SK-N-SH (cell line): Measurements from ENCODE around the gene ARHGEF39. TPM values are rescaled to one million over a fixed set of nuclear protein-coding genes. Genes with fewer than 3 reads are reported as not detected.

Source experiments
- CTCF ChIA-PET: fragments of 300-600, 350-600 bp; formaldehyde crosslinking; extraction: SDS; loops from one replicate; lab custom pipeline; 2021; lab: Yijun Ruan, JAX
- POLR2A ChIA-PET: fragments of 350-600 bp; sonication (Branson Sonifier 250); formaldehyde crosslinking; extraction: SDS; loops from one replicate; lab custom pipeline; 2020; ENCODE audit warnings: antibody characterized with exemption, inconsistent platforms; lab: Yijun Ruan, JAX
- DNase-seq: peaks from one replicate; pipeline ENCODE4 v3.0.0; 2012
- H2AFZ ChIP-seq: fragments of 200-600 bp; sonication (generic); 2 replicates; pipeline ENCODE4 v1.8.1; 2016; ENCODE audit warnings: antibody characterized with exemption, mild to moderate bottlenecking, low read depth
- H3F3A ChIP-seq: fragments of 200-600 bp; sonication (generic); replicated peaks from 2 replicates; pipeline ENCODE3; 2016; ENCODE audit warnings: antibody characterized with exemption, mild to moderate bottlenecking; ENCODE audit not compliant: insufficient read depth
- H3K27ac ChIP-seq, 2 experiments: fragments of 200-500 bp in 1 of 2; fragments of 200-600 bp in 1 of 2; sonication (Bioruptor generic) in 1 of 2; sonication (generic), shearing (Covaris generic) in 1 of 2; 2 replicates each; pipeline versions ENCODE4 v1.5.1 to v1.6.1; 2014 to 2016; ENCODE audit warnings: low read depth in 2 of 2, inconsistent platforms in 1 of 2, low read length in 1 of 2, mild to moderate bottlenecking in 1 of 2, mixed read lengths in 1 of 2
- H3K27me3 ChIP-seq: fragments of 200-600 bp; sonication (generic), shearing (Covaris generic); 2 replicates; pipeline ENCODE4 v1.6.1; 2016; ENCODE audit warnings: mixed run types; ENCODE audit not compliant: insufficient read depth
- H3K36me3 ChIP-seq, 2 experiments: fragments of 200-500 bp in 1 of 2; fragments of 200-600 bp in 1 of 2; sonication (Bioruptor generic) in 1 of 2; sonication (generic) in 1 of 2; replicated peaks in 1 of 2; 2 replicates each; pipeline versions ENCODE3 to v1.5.1; 2014 to 2016; ENCODE audit warnings: low read length in 1 of 2, mild to moderate bottlenecking in 1 of 2; ENCODE audit not compliant: insufficient read depth in 2 of 2, control insufficient read depth in 1 of 2
- H3K4me1 ChIP-seq, 2 experiments: fragments of 200-500 bp in 1 of 2; fragments of 200-600 bp in 1 of 2; sonication (Bioruptor generic) in 1 of 2; sonication (generic), shearing (Covaris generic) in 1 of 2; 2 replicates each; pipeline versions ENCODE4 v1.5.1 to v1.6.1; 2014 to 2016; ENCODE audit warnings: low read depth in 1 of 2, low read length in 1 of 2, mixed run types in 1 of 2; ENCODE audit not compliant: insufficient read depth in 2 of 2, control insufficient read depth in 1 of 2
- H3K4me2 ChIP-seq: fragments of 200-600 bp; sonication (generic), shearing (Covaris generic); 2 replicates; pipeline ENCODE4 v1.6.1; 2017; ENCODE audit warnings: mixed run types
- H3K4me3 ChIP-seq, 2 experiments: fragments of 200-500 bp in 1 of 2; fragments of 200-600 bp in 1 of 2; sonication (Bioruptor generic) in 1 of 2; sonication (generic), shearing (Covaris generic) in 1 of 2; 2 replicates each; pipeline versions ENCODE4 v1.5.1 to v1.8.1; 2014 to 2016; ENCODE audit warnings: low read depth in 2 of 2, inconsistent platforms in 1 of 2, low read length in 1 of 2, mild to moderate bottlenecking in 1 of 2, mixed read lengths in 1 of 2, moderate library complexity in 1 of 2
- H3K79me2 ChIP-seq: fragments of 200-600 bp; sonication (generic); 2 replicates; pipeline ENCODE4 v1.8.1; 2017; ENCODE audit warnings: mild to moderate bottlenecking; ENCODE audit not compliant: insufficient read depth
- H3K9ac ChIP-seq: fragments of 200-600 bp; sonication (generic); 2 replicates; pipeline ENCODE4 v1.6.1; 2017; ENCODE audit warnings: mixed run types
- H3K9me2 ChIP-seq: fragments of 200-600 bp; sonication (generic); 2 replicates; pipeline ENCODE4 v1.6.1; 2017; ENCODE audit warnings: mixed run types
- H3K9me3 ChIP-seq: fragments of 200-600 bp; sonication (generic); 2 replicates; pipeline ENCODE4 v1.6.1; 2017; ENCODE audit warnings: mixed run types, mild to moderate bottlenecking, moderate library complexity
- H4K20me1 ChIP-seq: fragments of 200-600 bp; sonication (generic); 2 replicates; pipeline ENCODE4 v1.6.1; 2017; ENCODE audit warnings: mild to moderate bottlenecking, mixed run types; ENCODE audit not compliant: insufficient read depth
- EP300 ChIP-seq, 2 experiments: IDR thresholded peaks; 2 replicates each; pipeline versions ENCODE4 v1.4.0 to v1.6.1; 2012; ENCODE audit warnings: borderline replicate concordance in 1 of 2, low read depth in 1 of 2, low read length in 1 of 2
- FOSL2 ChIP-seq: IDR thresholded peaks from 2 replicates; pipeline ENCODE4 v1.4.0; 2012; ENCODE audit warnings: low read depth, mild to moderate bottlenecking, moderate library complexity, borderline replicate concordance
- FOXM1 ChIP-seq: IDR thresholded peaks from 2 replicates; pipeline ENCODE4 v1.4.0; 2012; ENCODE audit warnings: low read depth, mild to moderate bottlenecking
- GATA2 ChIP-seq: sonication (generic); formaldehyde crosslinking; IDR thresholded peaks from 2 replicates; pipeline ENCODE4 v1.5.0; 2020; ENCODE audit warnings: mild to moderate bottlenecking, missing genetic modification reagents
- NFIC ChIP-seq: IDR thresholded peaks from 2 replicates; pipeline ENCODE4 v1.4.0; 2012; ENCODE audit warnings: borderline replicate concordance
- NRF1 ChIP-seq: IDR thresholded peaks from 2 replicates; pipeline ENCODE4 v1.6.1; 2012; ENCODE audit warnings: low read depth, mild to moderate bottlenecking, low read length
- POLR2AphosphoS5 ChIP-seq: IDR thresholded peaks from 2 replicates; pipeline ENCODE4 v1.6.1; 2012; ENCODE audit warnings: low read depth, low read length
- RAD21 ChIP-seq: IDR thresholded peaks from 2 replicates; pipeline ENCODE4 v1.6.1; 2012; ENCODE audit warnings: mild to moderate bottlenecking, low read length
- RFX5 ChIP-seq: IDR thresholded peaks from 2 replicates; pipeline ENCODE4 v1.6.1; 2012; ENCODE audit warnings: mild to moderate bottlenecking, improper control_type of control experiment, low read length
- RXRA ChIP-seq: IDR thresholded peaks from 2 replicates; pipeline ENCODE4 v1.4.0; 2012; ENCODE audit warnings: low read depth, mild to moderate bottlenecking, borderline replicate concordance
- SIN3A ChIP-seq: IDR thresholded peaks from 2 replicates; pipeline ENCODE4 v1.6.1; 2012; ENCODE audit warnings: low read depth, mild to moderate bottlenecking, low read length, moderate library complexity, borderline replicate concordance
- SMC3 ChIP-seq: IDR thresholded peaks from 2 replicates; pipeline ENCODE4 v1.6.1; 2012; ENCODE audit warnings: low read depth, low read length, improper control_type of control experiment
- TCF12 ChIP-seq: IDR thresholded peaks from 2 replicates; pipeline ENCODE4 v1.4.0; 2012
- TEAD4 ChIP-seq: IDR thresholded peaks from 2 replicates; pipeline ENCODE4 v1.4.0; 2012; ENCODE audit warnings: mild to moderate bottlenecking, borderline replicate concordance; ENCODE audit not compliant: insufficient read depth
- WGBS: methylation state at CpG from one replicate; pipeline ENCODE4 v1.1.6; 2017; ENCODE audit warnings: low lambda C conversion rate; 5-methylcytosine and 5-hydroxymethylcytosine counted together
- polyA plus RNA-seq, 3 experiments: library from polyadenylated mRNA; depleted of rRNA; stranded (reverse); fragments of >200 nt; gene quantifications; 2 replicates each; pipeline ENCODE4 v1.2.3, GENCODE V29; 2012
- TF ChIP-seq, protein P1 (sequence below): IDR thresholded peaks from 2 replicates; pipeline ENCODE4 v1.4.0; 2012; ENCODE audit warnings: low read depth
- TF ChIP-seq, protein P2 (sequence below): fragments of 150-350 bp; IDR thresholded peaks from 2 replicates; pipeline ENCODE4 v1.6.1; 2017; ENCODE audit warnings: antibody characterized with exemption, low read length, low read depth, borderline replicate concordance
- TF ChIP-seq, protein P3 (sequence below): IDR thresholded peaks from 2 replicates; pipeline ENCODE4 v1.6.1; 2012; ENCODE audit warnings: mild to moderate bottlenecking, low read depth, low read length, moderate library complexity
- TF ChIP-seq, protein P4 (sequence below): IDR thresholded peaks from 2 replicates; pipeline ENCODE4 v1.4.0; 2012; ENCODE audit warnings: low read depth, borderline replicate concordance

The ARHGEF39 gene
- polyA plus RNA-seq, 1 of the 3 experiments (the other 2 are of a cell fraction): 4.9 TPM

- TF ChIP-seq POLR2AphosphoS5 (no peak), NRF1 (no peak), RFX5 (no peak)
Observed at GRCh38 chr9:35683323-35683722, 18.3 kb upstream of the ARHGEF39 start (continued).

GRCh38 chr9:35682520-35683315 lies 17.7 kb upstream of the ARHGEF39 start:
- TF ChIP-seq EP300 (IDR thresholded peaks at IDR 0.05; ENCODE audit: borderline replicate concordance in 1 of 2, low read depth in 1 of 2, low read length in 1 of 2) (no peak), NRF1 (no peak), TEAD4 (no peak), GATA2 (CRISPR knock-in tag) (no peak), RAD21 (no peak), NFIC (no peak), SIN3A (no peak), RXRA (no peak), FOXM1 (no peak), TCF12 (no peak), FOSL2 (no peak), RFX5 (no peak), SMC3 (no peak)
- TF ChIP-seq, protein P1, sequence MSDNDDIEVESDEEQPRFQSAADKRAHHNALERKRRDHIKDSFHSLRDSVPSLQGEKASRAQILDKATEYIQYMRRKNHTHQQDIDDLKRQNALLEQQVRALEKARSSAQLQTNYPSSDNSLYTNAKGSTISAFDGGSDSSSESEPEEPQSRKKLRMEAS: no peak
- TF ChIP-seq, protein P2, sequence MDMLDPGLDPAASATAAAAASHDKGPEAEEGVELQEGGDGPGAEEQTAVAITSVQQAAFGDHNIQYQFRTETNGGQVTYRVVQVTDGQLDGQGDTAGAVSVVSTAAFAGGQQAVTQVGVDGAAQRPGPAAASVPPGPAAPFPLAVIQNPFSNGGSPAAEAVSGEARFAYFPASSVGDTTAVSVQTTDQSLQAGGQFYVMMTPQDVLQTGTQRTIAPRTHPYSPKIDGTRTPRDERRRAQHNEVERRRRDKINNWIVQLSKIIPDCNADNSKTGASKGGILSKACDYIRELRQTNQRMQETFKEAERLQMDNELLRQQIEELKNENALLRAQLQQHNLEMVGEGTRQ: no peak
- TF ChIP-seq, protein P3, sequence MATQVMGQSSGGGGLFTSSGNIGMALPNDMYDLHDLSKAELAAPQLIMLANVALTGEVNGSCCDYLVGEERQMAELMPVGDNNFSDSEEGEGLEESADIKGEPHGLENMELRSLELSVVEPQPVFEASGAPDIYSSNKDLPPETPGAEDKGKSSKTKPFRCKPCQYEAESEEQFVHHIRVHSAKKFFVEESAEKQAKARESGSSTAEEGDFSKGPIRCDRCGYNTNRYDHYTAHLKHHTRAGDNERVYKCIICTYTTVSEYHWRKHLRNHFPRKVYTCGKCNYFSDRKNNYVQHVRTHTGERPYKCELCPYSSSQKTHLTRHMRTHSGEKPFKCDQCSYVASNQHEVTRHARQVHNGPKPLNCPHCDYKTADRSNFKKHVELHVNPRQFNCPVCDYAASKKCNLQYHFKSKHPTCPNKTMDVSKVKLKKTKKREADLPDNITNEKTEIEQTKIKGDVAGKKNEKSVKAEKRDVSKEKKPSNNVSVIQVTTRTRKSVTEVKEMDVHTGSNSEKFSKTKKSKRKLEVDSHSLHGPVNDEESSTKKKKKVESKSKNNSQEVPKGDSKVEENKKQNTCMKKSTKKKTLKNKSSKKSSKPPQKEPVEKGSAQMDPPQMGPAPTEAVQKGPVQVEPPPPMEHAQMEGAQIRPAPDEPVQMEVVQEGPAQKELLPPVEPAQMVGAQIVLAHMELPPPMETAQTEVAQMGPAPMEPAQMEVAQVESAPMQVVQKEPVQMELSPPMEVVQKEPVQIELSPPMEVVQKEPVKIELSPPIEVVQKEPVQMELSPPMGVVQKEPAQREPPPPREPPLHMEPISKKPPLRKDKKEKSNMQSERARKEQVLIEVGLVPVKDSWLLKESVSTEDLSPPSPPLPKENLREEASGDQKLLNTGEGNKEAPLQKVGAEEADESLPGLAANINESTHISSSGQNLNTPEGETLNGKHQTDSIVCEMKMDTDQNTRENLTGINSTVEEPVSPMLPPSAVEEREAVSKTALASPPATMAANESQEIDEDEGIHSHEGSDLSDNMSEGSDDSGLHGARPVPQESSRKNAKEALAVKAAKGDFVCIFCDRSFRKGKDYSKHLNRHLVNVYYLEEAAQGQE: no peak
- TF ChIP-seq, protein P4, sequence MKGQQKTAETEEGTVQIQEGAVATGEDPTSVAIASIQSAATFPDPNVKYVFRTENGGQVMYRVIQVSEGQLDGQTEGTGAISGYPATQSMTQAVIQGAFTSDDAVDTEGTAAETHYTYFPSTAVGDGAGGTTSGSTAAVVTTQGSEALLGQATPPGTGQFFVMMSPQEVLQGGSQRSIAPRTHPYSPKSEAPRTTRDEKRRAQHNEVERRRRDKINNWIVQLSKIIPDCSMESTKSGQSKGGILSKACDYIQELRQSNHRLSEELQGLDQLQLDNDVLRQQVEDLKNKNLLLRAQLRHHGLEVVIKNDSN: no peak
- TF ChIP-seq, all 33 proteins: peak for 0
- ChIA-PET POLR2A (interaction anchor here (0.8 kb wide), 1 partner anchor 24 kb away, joined by 3 read pairs; the partner anchor contains the start of gene CCDC107), CTCF (interaction anchor here (1.0 to 2.4 kb wide), 3 partner anchors 14 to 49 kb away, joined by 4 to 20 read pairs (median 6); partner anchors contain the start of gene TLN1)
- Histone ChIP-seq H3K9me3 (no peaks in the 10 kb centered on the region), H3K36me3 (peaks cover 27 to 35% of the 10 kb centered on the region in 2 experiments), H3K27me3 (no peaks in the 10 kb centered on the region), H3K4me1 (peaks cover 0 to 14% of the 10 kb centered on the region in 2 experiments; a peak in 3 of 4 replicates), H3K4me3 (no peak overlapping the region), H3K27ac (no peak overlapping the region), H3K4me2 (no peak overlapping the region), H3K79me2 (peaks cover 21% of the 10 kb centered on the region; the same call in 1 of the 2 replicates), H2AFZ (no peak overlapping the region), H4K20me1 (peaks cover 42% of the 10 kb centered on the region), H3F3A (peaks cover 50% of the 10 kb centered on the region), H3K9ac (no peak overlapping the region), H3K9me2 (no peaks in the 10 kb centered on the region)
- no peak for DNase-seq
- 95% methylated on average over 10 of the region's 10 CpGs for WGBS
